Left lung (tissue), 10 donors: ENCODE measurements around the gene SLC6A3. TPM values are rescaled to one million over a fixed set of nuclear protein-coding genes. Genes with fewer than 3 reads are reported as not detected.

Experiments
- ATAC-seq: fragments of 200-7000 bp; cut with Tn5 transposase; one replicate; pipeline ENCODE4 v1.9.1; 2020; ENCODE audit warnings: moderate library complexity
- DNase-seq, 4 donors: peaks; one replicate each; pipeline ENCODE4 v3.0.0-alpha.2; 2013 to 2020
- H3K27ac ChIP-seq, 2 donors: fragments of 200-600 bp; sonication (generic) in 1 of 2; one replicate each; pipeline versions ENCODE4 v1.5.0 to v1.8.0; 2020 to 2021
- H3K27me3 ChIP-seq, 2 donors: fragments of 200-600 bp; sonication (generic) in 1 of 2; one replicate each; pipeline versions ENCODE4 v1.5.0 to v1.8.0; 2020 to 2021
- H3K36me3 ChIP-seq, 2 donors: fragments of 200-600 bp; sonication (generic) in 1 of 2; one replicate each; pipeline versions ENCODE4 v1.5.0 to v1.8.0; 2020 to 2021
- H3K4me1 ChIP-seq, 2 donors: fragments of 200-600 bp; one replicate each; pipeline ENCODE4 v1.8.0; 2021
- H3K4me3 ChIP-seq, 2 donors: fragments of 200-600 bp; sonication (generic) in 1 of 2; one replicate each; pipeline versions ENCODE4 v1.5.0 to v1.8.0; 2020 to 2021; ENCODE audit warnings: mild to moderate bottlenecking in 1 of 2
- H3K9me3 ChIP-seq, 2 donors: fragments of 200-600 bp; sonication (generic) in 1 of 2; one replicate each; pipeline versions ENCODE4 v1.5.0 to v1.8.0; 2020 to 2021
- CTCF ChIP-seq, 2 donors: fragments of 200-600 bp; sonication (generic) in 1 of 2; IDR thresholded peaks; one replicate each; pipeline versions ENCODE4 v1.5.0 to v1.8.0; 2021; ENCODE audit warnings: antibody characterized with exemption in 2 of 2
- intact Hi-C, 2 donors: fragments of 100-400 bp; cut with DNase I; formaldehyde crosslinking; loops; one replicate each; pipeline versions ENCODE4 v1.11.2 to v1.14.2; 2022
- polyA plus RNA-seq, 6 donors: library from polyadenylated mRNA; unstranded; fragments of 120-200 nt; gene quantifications; one replicate each; pipeline ENCODE4 v1.2.1, GENCODE V29; 2013; ENCODE audit not compliant: insufficient read length in 6 of 6
- total RNA-seq, 2 donors: library from RNA; stranded (reverse); fragmentation: NEBNext Ultra II Directional; extraction: Animal tissue kit (Norgen Biotek cat#: 25700); gene quantifications; one replicate each; pipeline ENCODE4 v1.2.1, GENCODE V29; 2021
- donor health status: DM: no; HTN: yes; CAD: no.
- donor health status: DM: no; HTN: no; CAD: no.

The SLC6A3 gene
- total and polyA plus RNA-seq, 8 donors = 0.10 to 4.5 (median 2.8) TPM

- DNase-seq (peak in 1 of 4 donors; percentile 45), ATAC-seq (no peak)
- no peaks in the 10 kb centered on the region for H3K36me3 ChIP-seq
- peaks cover 0 to 5% of the 10 kb centered on the region in 2 donors for H3K9me3 ChIP-seq
- H3K27me3 ChIP-seq = peaks cover 0 to 82% of the 10 kb centered on the region in 2 donors
- intact Hi-C loops = no loop called here
- no peaks in the 10 kb centered on the region for H3K4me1 ChIP-seq
- no peak for TF ChIP-seq CTCF (IDR thresholded peaks at IDR 0.05)
- no peak overlapping the region for H3K4me3 ChIP-seq
- no peak overlapping the region for H3K27ac ChIP-seq
Observed at GRCh38 chr5:1396293-1396816, 48.9 kb downstream of the SLC6A3 start.

- peak in 1 of 4 donors; percentile 52 for DNase-seq
- TF ChIP-seq CTCF (IDR thresholded peaks at IDR 0.05) = no peak
- Histone ChIP-seq H3K36me3 (no peaks in the 10 kb centered on the region), H3K4me1 (no peaks in the 10 kb centered on the region), H3K9me3 (peaks cover 0 to 5% of the 10 kb centered on the region in 2 donors), H3K4me3 (no peak overlapping the region), H3K27ac (no peak overlapping the region), H3K27me3 (peaks cover 0 to 79% of the 10 kb centered on the region in 2 donors)
- intact Hi-C loops = no loop called here
- no peak for ATAC-seq
Observed at GRCh38 chr5:1394881-1395860, 50.1 kb downstream of the SLC6A3 start.

- peaks cover 0 to 73% of the 10 kb centered on the region in 2 donors for H3K27me3 ChIP-seq
- TF ChIP-seq CTCF (IDR thresholded peaks at IDR 0.05) = no peak
- H3K36me3 ChIP-seq = no peaks in the 10 kb centered on the region
- H3K9me3 ChIP-seq = no peaks in the 10 kb centered on the region
- H3K4me1 ChIP-seq = no peaks in the 10 kb centered on the region
- H3K27ac ChIP-seq = no peak overlapping the region
- ATAC-seq (no peak), DNase-seq (peak in 1 of 4 donors; percentile 54)
- H3K4me3 ChIP-seq = no peak overlapping the region
- intact Hi-C loops = no loop called here
Observed at GRCh38 chr5:1393571-1394501, 51.4 kb downstream of the SLC6A3 start.

GRCh38 chr5:1392801-1393565, 52.3 kb downstream of the SLC6A3 start:
- no peak overlapping the region for H3K4me3 ChIP-seq
- H3K4me1 ChIP-seq = no peaks in the 10 kb centered on the region
- no peak for TF ChIP-seq CTCF (IDR thresholded peaks at IDR 0.05)
- peaks cover 0 to 76% of the 10 kb centered on the region in 2 donors for H3K27me3 ChIP-seq
- H3K27ac ChIP-seq = no peak overlapping the region
- DNase-seq = peak in 1 of 4 donors; percentile 49
- intact Hi-C loops = no loop called here
- peak; percentile 18 for ATAC-seq
- H3K9me3 ChIP-seq = no peaks in the 10 kb centered on the region
- H3K36me3 ChIP-seq = no peaks in the 10 kb centered on the region
